K562 (cell line): ENCODE results near the gene TUBGCP6. TPM values are rescaled to one million over a fixed set of nuclear protein-coding genes. Genes with fewer than 3 reads are reported as not detected.

Experiments
- ATAC-seq: fragments of 200-7000 bp; cut with Tn5 transposase; 3 replicates; pipeline ENCODE4 v1.9.1; 2020; ENCODE audit warnings: moderate library complexity
- BruUV-seq: library from RNA; stranded (reverse); fragments of 400-500 nt; replicated peaks from 2 replicates; lab custom pipeline; 2021; lab: Mats Ljungman, UMichigan
- CTCF ChIA-PET: fragments of 300-600 bp; formaldehyde crosslinking; extraction: SDS; loops from one replicate; lab custom pipeline; 2021; ENCODE audit warnings: low intra/inter-chr PET ratio; lab: Yijun Ruan, JAX
- POLR2A ChIA-PET: fragments of 300-600, 350-650 bp; sonication (Branson Sonifier 250); formaldehyde crosslinking; extraction: SDS; loops from one replicate; lab custom pipeline; 2021; ENCODE audit warnings: antibody characterized with exemption, inconsistent platforms; lab: Yijun Ruan, JAX
- DNase-seq, 4 experiments: peaks; one replicate each; pipeline versions ENCODE4 v3.0.0 to v3.0.0-alpha.2; 2011 to 2018; ENCODE audit warnings: low spot score in 3 of 4, mixed read lengths in 3 of 4; ENCODE audit errors: extremely low read depth in 1 of 4
- FAIRE-seq: peaks from 2 replicates; lab custom pipeline; 2011; peaks lifted over from hg19 to GRCh38; lab: Jason Lieb, UNC
- H2AFZ ChIP-seq: 2 replicates; pipeline ENCODE4 v1.6.0; 2011; ENCODE audit warnings: low read depth, low read length, control low read depth, inconsistent platforms
- H3K27ac ChIP-seq: fragments of 200-600 bp; 3 replicates; pipeline ENCODE4 v1.8.0; 2011; ENCODE audit warnings: low read depth, mild to moderate bottlenecking, control low read depth, inconsistent platforms, low read length, moderate library complexity, mixed read lengths; ENCODE audit errors: extremely low read depth
- H3K27me3 ChIP-seq, 2 experiments: fragments of 300-600 bp in 1 of 2; 2 replicates in 1 of 2; 3 replicates in 1 of 2; pipeline versions ENCODE4 v1.6.0 to v1.8.0; 2011; ENCODE audit warnings: inconsistent platforms in 2 of 2, low read length in 2 of 2, mild to moderate bottlenecking in 1 of 2, mixed read lengths in 1 of 2, moderate library complexity in 1 of 2; ENCODE audit not compliant: control insufficient read depth in 2 of 2, insufficient read depth in 2 of 2
- H3K36me3 ChIP-seq: fragments of 300-600 bp; 3 replicates; pipeline ENCODE4 v1.8.0; 2011; ENCODE audit warnings: mild to moderate bottlenecking, low read length, inconsistent platforms; ENCODE audit not compliant: control insufficient read depth, insufficient read depth
- H3K4me1 ChIP-seq, 2 experiments: fragments of 200-600 bp in 1 of 2; replicated peaks in 1 of 2; 2 replicates in 1 of 2; 3 replicates in 1 of 2; pipeline versions ENCODE4 v1.5.1 to v1.8.0; 2011; ENCODE audit warnings: inconsistent platforms in 2 of 2, low read length in 2 of 2, mild to moderate bottlenecking in 1 of 2, mixed read lengths in 1 of 2, moderate library complexity in 1 of 2; ENCODE audit not compliant: control insufficient read depth in 2 of 2, insufficient read depth in 2 of 2
- H3K4me2 ChIP-seq: 2 replicates; pipeline ENCODE4 v1.6.1; 2011; ENCODE audit warnings: low read length, control low read depth, inconsistent platforms, mixed read lengths; ENCODE audit not compliant: insufficient read depth
- H3K4me3 ChIP-seq: fragments of 200-600 bp; sonication (generic), shearing (Covaris generic); 2 replicates; pipeline ENCODE4 v1.5.1; 2016; ENCODE audit warnings: control low read depth, inconsistent platforms
- H3K79me2 ChIP-seq: fragments of 200-600 bp; 3 replicates; pipeline ENCODE4 v1.8.0; 2011; ENCODE audit warnings: low read length, inconsistent platforms; ENCODE audit not compliant: control insufficient read depth, insufficient read depth
- H3K9ac ChIP-seq, 2 experiments: 2 replicates each; pipeline versions ENCODE4 v1.6.0 to v1.6.1; 2011; ENCODE audit warnings: low read depth in 2 of 2, low read length in 2 of 2, control low read depth in 1 of 2, inconsistent platforms in 1 of 2, mild to moderate bottlenecking in 1 of 2, mixed read lengths in 1 of 2; ENCODE audit not compliant: insufficient read depth in 1 of 2
- H3K9me1 ChIP-seq: one replicate; pipeline ENCODE4 v1.6.0; 2011; ENCODE audit warnings: inconsistent platforms, mild to moderate bottlenecking, low read length, moderate library complexity; ENCODE audit not compliant: control insufficient read depth, insufficient read depth
- H3K9me3 ChIP-seq: replicated peaks from 2 replicates; pipeline ENCODE4 v1.5.1; 2011; ENCODE audit warnings: low read depth, low read length, inconsistent platforms; ENCODE audit not compliant: control insufficient read depth, insufficient read depth
- H4K20me1 ChIP-seq: replicated peaks from 2 replicates; pipeline ENCODE4 v1.6.1; 2011; ENCODE audit warnings: low read length, inconsistent platforms, mixed read lengths; ENCODE audit not compliant: control insufficient read depth, insufficient read depth
- GABPA ChIP-seq: fragments of 200-800 bp; sonication (Bioruptor generic); conservative IDR thresholded peaks from 2 replicates; pipeline ENCODE4 v1.6.1; 2016; ENCODE audit warnings: low read depth, missing genetic modification characterization, missing compliant biosample characterization
- GABPB1 ChIP-seq: sonication (generic); formaldehyde crosslinking; IDR thresholded peaks from 2 replicates; pipeline ENCODE4 v1.8.0; 2022; ENCODE audit warnings: mild to moderate bottlenecking, missing genetic modification reagents
- KDM4B ChIP-seq, 2 experiments: fragments of 450-650 bp in 1 of 2; sonication (generic) in 1 of 2; IDR thresholded peaks; 2 replicates each; pipeline ENCODE4 v1.6.1; 2016 to 2017; ENCODE audit warnings: borderline replicate concordance in 2 of 2, antibody characterized with exemption in 1 of 2, low read depth in 1 of 2, mild to moderate bottlenecking in 1 of 2
- MECOM ChIP-seq: fragments of 250-450 bp; sonication (Bioruptor Pico); IDR thresholded peaks from 2 replicates; pipeline ENCODE4 v1.8.0; 2022; ENCODE audit warnings: inconsistent platforms
- NRF1 ChIP-seq, 2 experiments: fragments of 450-650 bp; IDR thresholded peaks in 1 of 2; conservative IDR thresholded peaks in 1 of 2; 2 replicates each; pipeline ENCODE4 v1.6.1; 2014; ENCODE audit warnings: mild to moderate bottlenecking in 2 of 2
- POLR2G ChIP-seq: fragments of 200-400 bp; formaldehyde crosslinking; IDR thresholded peaks from 2 replicates; pipeline ENCODE4 v1.6.1; 2017; ENCODE audit warnings: low read depth, mild to moderate bottlenecking, antibody characterized with exemption, low read length, moderate library complexity
- SRSF3 ChIP-seq: fragments of 200-400 bp; formaldehyde crosslinking; IDR thresholded peaks from 2 replicates; pipeline ENCODE4 v1.6.1; 2016; ENCODE audit warnings: mild to moderate bottlenecking, low read length, moderate library complexity; ENCODE audit not compliant: insufficient read depth
- ZBTB1 ChIP-seq: sonication (generic); formaldehyde crosslinking; IDR thresholded peaks from 2 replicates; pipeline ENCODE4 v1.8.1; 2023; ENCODE audit warnings: missing genetic modification reagents, low read depth, mild to moderate bottlenecking, borderline replicate concordance
- ZBTB7A ChIP-seq: IDR thresholded peaks from 2 replicates; pipeline ENCODE4 v1.6.1; 2011; ENCODE audit warnings: low read depth, mild to moderate bottlenecking, low read length, moderate library complexity, borderline replicate concordance; ENCODE audit not compliant: control insufficient read depth
- ZKSCAN1 ChIP-seq: fragments of 150-350 bp; IDR thresholded peaks from 2 replicates; pipeline ENCODE4 v1.6.1; 2016; ENCODE audit warnings: low read depth, low read length
- ZKSCAN8 ChIP-seq: fragments of 200-800 bp; sonication (Bioruptor generic); IDR thresholded peaks from 2 replicates; pipeline ENCODE4 v1.6.1; 2016; ENCODE audit warnings: missing genetic modification characterization, missing compliant biosample characterization
- WGBS: fragments of 100-300 bp; shearing (Covaris generic); methylation state at CpG from one replicate; pipeline ENCODE4 v1.1.6; 2016; ENCODE audit warnings: low coverage, mixed read lengths; ENCODE audit not compliant: insufficient coverage; ENCODE audit errors: missing lambda C conversion rate; 5-methylcytosine and 5-hydroxymethylcytosine counted together
- in situ Hi-C: fragments of 300-500 bp; cut with MboI; formaldehyde crosslinking; loops from 4 replicates; pipeline ENCODE4 v1.15.0; 2018; ENCODE audit warnings: inconsistent platforms, mixed read lengths
- intact Hi-C: fragments of 100-400 bp; cut with micrococcal nuclease; formaldehyde crosslinking; loops from 2 replicates; pipeline ENCODE4 v1.14.2; 2022
- polyA plus RNA-seq, 8 experiments: library from polyadenylated mRNA; depleted of rRNA in 4 of 8; stranded (reverse) in 5 of 8; unstranded in 3 of 8; fragments of >200 nt; fragmentation: Nextera tagmentation in 2 of 8; fragmentation: Illumina TruSeq in 1 of 8; extraction: Ambion mirVana in 2 of 8; extraction: Trizol in 1 of 8; gene quantifications; 2 replicates each; pipeline versions ENCODE4 v1.2.1 to v1.2.3, GENCODE V29; 2011 to 2014; ENCODE audit warnings: inconsistent platforms in 1 of 8, missing spikeins in 1 of 8
- total RNA-seq, 7 experiments: library from RNA; depleted of rRNA in 6 of 7; stranded (reverse); fragments of >200 nt in 6 of 7; fragmentation: Illumina TruSeq in 2 of 7; extraction: Trizol in 2 of 7; gene quantifications; 2 replicates each; pipeline versions ENCODE4 v1.2.1 to v1.2.3, GENCODE V29; 2011 to 2021; ENCODE audit warnings: low replicate concordance in 1 of 7
- TF ChIP-seq, protein P1 (sequence below): sonication (generic); formaldehyde crosslinking; IDR thresholded peaks from 2 replicates; pipeline ENCODE4 v1.8.0; 2022; ENCODE audit warnings: mild to moderate bottlenecking, missing genetic modification reagents, borderline replicate concordance
- TF ChIP-seq, protein P2 (sequence below): fragments of 450-650 bp; IDR thresholded peaks from 2 replicates; pipeline ENCODE4 v1.6.1; 2014; ENCODE audit warnings: low read depth, mild to moderate bottlenecking, moderate library complexity, borderline replicate concordance

TUBGCP6 gene
- total and polyA plus RNA-seq, 9 of the 15 experiments (the other 6 are each of a cell fraction or from before 2014, with no cell fraction given), result 0.76 to 33.0 (median 10.1) TPM

DNA sequence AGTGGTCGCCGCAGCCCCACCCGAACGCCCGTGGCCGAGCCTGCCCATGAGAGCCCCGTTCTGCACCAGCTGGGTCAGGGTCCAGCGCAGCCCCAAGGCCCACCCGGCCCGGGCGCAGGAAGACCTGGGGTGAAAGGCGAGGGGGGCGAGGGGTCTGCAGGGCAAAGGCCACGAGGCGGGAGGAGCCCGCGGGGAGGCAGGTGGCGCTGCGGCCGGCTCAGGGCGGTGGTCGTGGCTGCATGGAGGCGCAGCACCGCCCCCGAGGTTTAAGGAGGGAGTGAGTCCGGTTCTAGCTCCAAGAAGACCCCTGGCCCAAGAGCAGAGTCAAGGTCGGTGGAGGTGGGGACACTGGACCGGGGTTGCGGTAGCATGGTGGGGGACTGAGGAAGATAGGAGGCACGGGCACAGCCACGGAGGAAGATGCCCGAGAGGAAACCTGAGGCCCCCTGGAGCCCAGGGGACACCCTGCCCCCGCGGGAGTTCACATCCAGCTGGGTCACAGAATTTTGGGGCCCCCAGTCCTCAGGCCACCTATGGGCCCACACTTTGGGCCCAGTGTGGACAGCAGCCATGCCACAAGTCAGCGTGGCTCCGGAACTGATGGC, 6.8 kb upstream of the TUBGCP6 start (continued):
- TF ChIP-seq SRSF3, result no peak
- peak; percentile 6 to 33; a peak in 2 of 4 replicates for TF ChIP-seq NRF1 (conservative IDR thresholded peaks at IDR 0.05 in 1 of 2, IDR thresholded peaks at IDR 0.05 in 1 of 2)
- no peak for TF ChIP-seq MECOM (CRISPR knock-in tag)
- TF ChIP-seq ZKSCAN8 (CRISPR knock-in tag), result no peak
- TF ChIP-seq ZKSCAN1, result no peak
- TF ChIP-seq POLR2G, result peak; percentile 13
- peak; percentile 89; the same call in 1 of the 2 replicates for TF ChIP-seq ZBTB7A
- TF ChIP-seq, all 486 proteins: peak for 4

DNA sequence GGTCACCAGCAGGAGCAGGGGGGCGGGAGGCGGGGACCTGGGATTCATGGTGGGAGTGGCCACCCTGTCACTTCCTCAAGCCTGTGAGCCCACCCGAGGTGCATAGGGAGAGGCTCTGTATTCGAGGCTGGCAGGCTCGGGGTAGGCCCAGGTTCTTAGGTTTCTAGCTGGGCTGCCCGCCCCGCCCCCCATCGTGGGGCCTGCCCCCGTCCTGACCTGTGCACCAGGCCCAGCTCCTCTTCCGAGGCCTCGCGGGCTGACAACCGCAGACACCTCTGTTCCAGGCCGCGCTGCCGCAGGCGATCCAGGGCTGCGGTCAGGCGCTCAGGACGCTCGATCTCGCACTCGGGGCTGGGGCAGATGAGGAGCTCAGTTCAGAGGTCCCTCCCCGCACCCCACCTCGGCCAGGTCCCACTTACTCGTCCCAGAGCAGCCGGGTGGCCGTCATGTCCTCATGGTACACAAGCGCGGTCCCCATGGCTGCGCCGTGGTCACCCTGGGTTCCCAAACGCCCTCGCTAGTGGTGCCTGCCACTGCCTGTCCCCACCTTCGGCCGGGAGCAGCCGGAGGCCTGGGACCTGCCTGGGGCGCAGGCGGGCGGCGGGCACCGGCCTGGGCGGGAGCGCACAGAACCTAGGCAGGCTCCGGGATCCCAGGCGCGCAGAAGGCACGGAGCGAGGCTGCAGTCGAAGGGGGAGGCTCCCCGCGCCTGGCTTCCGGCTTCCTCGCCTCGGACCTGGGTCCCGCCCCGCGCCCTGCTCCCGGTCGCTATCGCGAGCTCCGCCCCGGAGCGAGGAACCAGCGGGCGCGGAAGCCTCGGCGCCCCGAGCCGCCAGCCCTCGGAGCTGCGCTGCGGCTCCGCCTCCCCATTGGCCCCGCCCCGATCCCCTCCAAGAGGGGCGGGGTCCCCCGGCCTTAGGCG, 6.0 kb upstream of the TUBGCP6 start, which contains the start of gene HDAC10:
Gene HDAC10, minus strand, starts transcription at position 711 of the 922 bp plus-strand sequence. Its CDS starts 233 bp downstream, at position 478.
- H3K27me3 ChIP-seq, result no peaks in the 10 kb centered on the region
- H3K4me3 ChIP-seq, result peak within 1 kb of the TSS; percentile 62
- H3K9me3 ChIP-seq, result no peaks in the 10 kb centered on the region
- DNase-seq (peak; percentile 78 to 88 (median 82)), ATAC-seq (peak; percentile 93), FAIRE-seq (peak; percentile 61)
- H3K9me1 ChIP-seq, result no peaks in the 10 kb centered on the region
- peaks cover 60% of the 10 kb centered on the region; the same call in 2 of the 3 replicates for H3K36me3 ChIP-seq
- TSS peak; percentile 33 for BruUV-seq
- intact Hi-C loops (no loop called here), in situ Hi-C loops (no loop called here)
- POLR2A ChIA-PET, result interaction anchor here (0.6 to 1.4 kb wide), 8 partner anchors 8 to 91 kb away, joined by 3 to 5 read pairs (median 4); no protein-coding TSS in a partner anchor
- peak within 1 kb of the TSS; percentile 83 to 98 for H3K9ac ChIP-seq
- CTCF ChIA-PET, result no interaction called here
- peaks cover 23% of the 10 kb centered on the region for H3K79me2 ChIP-seq
- H2AFZ ChIP-seq, result peak within 1 kb of the TSS; percentile 63; the same call in 1 of the 2 replicates
- peak within 1 kb of the TSS; percentile 83 for H3K4me2 ChIP-seq
- WGBS, result under 1% methylated on average over 41 of the region's 81 CpGs
- peak within 1 kb of the TSS; percentile 83 for H3K27ac ChIP-seq
- no peaks in the 10 kb centered on the region for H4K20me1 ChIP-seq
- peaks cover 9 to 86% of the 10 kb centered on the region in 2 experiments for H3K4me1 ChIP-seq
- TF ChIP-seq GABPA (tag), result peak; percentile 73
- TF ChIP-seq, protein P1, sequence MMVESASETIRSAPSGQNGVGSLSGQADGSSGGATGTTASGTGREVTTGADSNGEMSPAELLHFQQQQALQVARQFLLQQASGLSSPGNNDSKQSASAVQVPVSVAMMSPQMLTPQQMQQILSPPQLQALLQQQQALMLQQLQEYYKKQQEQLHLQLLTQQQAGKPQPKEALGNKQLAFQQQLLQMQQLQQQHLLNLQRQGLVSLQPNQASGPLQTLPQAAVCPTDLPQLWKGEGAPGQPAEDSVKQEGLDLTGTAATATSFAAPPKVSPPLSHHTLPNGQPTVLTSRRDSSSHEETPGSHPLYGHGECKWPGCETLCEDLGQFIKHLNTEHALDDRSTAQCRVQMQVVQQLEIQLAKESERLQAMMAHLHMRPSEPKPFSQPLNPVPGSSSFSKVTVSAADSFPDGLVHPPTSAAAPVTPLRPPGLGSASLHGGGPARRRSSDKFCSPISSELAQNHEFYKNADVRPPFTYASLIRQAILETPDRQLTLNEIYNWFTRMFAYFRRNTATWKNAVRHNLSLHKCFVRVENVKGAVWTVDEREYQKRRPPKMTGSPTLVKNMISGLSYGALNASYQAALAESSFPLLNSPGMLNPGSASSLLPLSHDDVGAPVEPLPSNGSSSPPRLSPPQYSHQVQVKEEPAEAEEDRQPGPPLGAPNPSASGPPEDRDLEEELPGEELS (CRISPR knock-in tag), result no peak
- TF ChIP-seq, protein P2, sequence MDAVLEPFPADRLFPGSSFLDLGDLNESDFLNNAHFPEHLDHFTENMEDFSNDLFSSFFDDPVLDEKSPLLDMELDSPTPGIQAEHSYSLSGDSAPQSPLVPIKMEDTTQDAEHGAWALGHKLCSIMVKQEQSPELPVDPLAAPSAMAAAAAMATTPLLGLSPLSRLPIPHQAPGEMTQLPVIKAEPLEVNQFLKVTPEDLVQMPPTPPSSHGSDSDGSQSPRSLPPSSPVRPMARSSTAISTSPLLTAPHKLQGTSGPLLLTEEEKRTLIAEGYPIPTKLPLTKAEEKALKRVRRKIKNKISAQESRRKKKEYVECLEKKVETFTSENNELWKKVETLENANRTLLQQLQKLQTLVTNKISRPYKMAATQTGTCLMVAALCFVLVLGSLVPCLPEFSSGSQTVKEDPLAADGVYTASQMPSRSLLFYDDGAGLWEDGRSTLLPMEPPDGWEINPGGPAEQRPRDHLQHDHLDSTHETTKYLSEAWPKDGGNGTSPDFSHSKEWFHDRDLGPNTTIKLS, result 0 out of 2 replicates have a peak, but pooled peaks have one; percentile 29
- peak; percentile 87 for TF ChIP-seq ZBTB1 (CRISPR knock-in tag)
- peak in 1 of 2 experiments; percentile 42; a peak in 1 of 4 replicates for TF ChIP-seq KDM4B (IDR thresholded peaks at IDR 0.05; ENCODE audit: borderline replicate concordance in 2 of 2, low read depth in 1 of 2)
- peak; percentile 56; the same call in 1 of the 2 replicates for TF ChIP-seq GABPB1 (CRISPR knock-in tag)
